Stimulated activated naive CD4-positive, alpha-beta T cell (primary cell): ENCODE measurements around the gene RSPH6A.

ENCODE experiments used
- DNase-seq, 6 experiments: peaks; one replicate each; lab custom pipeline; 2025; lab: John Stamatoyannopoulos, UW

Gene RSPH6A

GRCh38 chr19:45780146-45780447 lies 35.0 kb downstream of the RSPH6A start:
- DNase-seq = no peak

- peak; percentile 49 to 78 (median 72) for DNase-seq
These were observed 35.6 kb downstream of the RSPH6A start for GRCh38 chr19:45779231-45780145.

GRCh38 chr19:45778010-45778661 lies 37.0 kb downstream of the RSPH6A start:
- no peak for DNase-seq

GRCh38 chr19:45777395-45777961 lies 37.6 kb downstream of the RSPH6A start:
- no peak for DNase-seq

GRCh38 chr19:45774765-45775164 lies 40.3 kb downstream of the RSPH6A start:
- DNase-seq = no peak

GRCh38 chr19:45773384-45773783 lies 41.7 kb downstream of the RSPH6A start:
- DNase-seq = no peak

- DNase-seq = no peak
These were observed 42.2 kb downstream of the RSPH6A start for GRCh38 chr19:45772912-45773311.

GRCh38 chr19:45772130-45772840 lies 42.8 kb downstream of the RSPH6A start:
- no peak for DNase-seq

- no peak for DNase-seq
These were observed 43.7 kb downstream of the RSPH6A start for GRCh38 chr19:45771311-45771933.

- DNase-seq = peak; percentile 83 to 95 (median 87)
These were observed 44.7 kb downstream of the RSPH6A start for GRCh38 chr19:45770192-45771101.

GRCh38 chr19:45769821-45770191 lies 45.3 kb downstream of the RSPH6A start:
- DNase-seq = peak; percentile 63 to 95 (median 84)

GRCh38 chr19:45768984-45769782 lies 45.9 kb downstream of the RSPH6A start, which contains the start of gene SIX5:
Gene SIX5 (minus strand): TSS chr19:45769252. CDS start chr19:45768844, 408 bp downstream.
- peak; percentile 80 to 91 (median 90) for DNase-seq

GRCh38 chr19:45768655-45768983 lies 46.5 kb downstream of the RSPH6A start:
- peak in 3 of 6 experiments; percentile 31 to 60 (median 35) for DNase-seq

GRCh38 chr19:45767881-45768654 lies 47.0 kb downstream of the RSPH6A start:
- DNase-seq = peak in 1 of 6 experiments; percentile 41

GRCh38 chr19:45767410-45767880 lies 47.7 kb downstream of the RSPH6A start:
- DNase-seq = no peak

GRCh38 chr19:45766869-45767346 lies 48.2 kb downstream of the RSPH6A start:
- DNase-seq = no peak

GRCh38 chr19:45766296-45766868 lies 48.7 kb downstream of the RSPH6A start:
- DNase-seq = no peak

GRCh38 chr19:45765702-45766295 lies 49.3 kb downstream of the RSPH6A start:
- no peak for DNase-seq
